NT2/D1 (cell line): ENCODE results near the gene ATP5MC3.

Source experiments
- SUZ12 ChIP-seq: IDR thresholded peaks from 2 replicates; pipeline ENCODE4 v1.6.1; 2011; ENCODE audit not compliant: insufficient read length, insufficient read depth; ENCODE audit errors: extremely low read depth
- YY1 ChIP-seq: IDR thresholded peaks from 2 replicates; pipeline ENCODE4 v1.6.1; 2011; ENCODE audit not compliant: insufficient read length, insufficient read depth
- ZNF274 ChIP-seq: IDR thresholded peaks from 2 replicates; pipeline ENCODE4 v1.6.1; 2011; ENCODE audit warnings: mild to moderate bottlenecking, low read depth, low read length

GRCh38 chr2:175143678-175144077 is 37.8 kb downstream of the ATP5MC3 start:
- no peak for TF ChIP-seq ZNF274
- TF ChIP-seq YY1, result no peak
- TF ChIP-seq SUZ12, result no peak
